Endothelial cell of umbilical vein (primary cell): ENCODE results near the gene VSTM2B. TPM values are rescaled to one million over a fixed set of nuclear protein-coding genes. Genes with fewer than 3 reads are reported as not detected.

Experiments used
- BruUV-seq: library from RNA; stranded (reverse); fragments of 400-500 nt; replicated peaks from 2 replicates; lab custom pipeline; 2021; lab: Mats Ljungman, UMichigan
- CTCF ChIA-PET: fragments of 300-600, 350-600 bp; sonication (Branson Sonifier 250); formaldehyde crosslinking; loops from one replicate; lab custom pipeline; 2021; ENCODE audit warnings: antibody characterized with exemption, inconsistent platforms; lab: Charles Lee
- POLR2A ChIA-PET: fragments of 300-600, 350-600 bp; sonication (Branson Sonifier 250); formaldehyde crosslinking; loops from one replicate; lab custom pipeline; 2021; ENCODE audit warnings: antibody characterized with exemption, inconsistent platforms; lab: Charles Lee
- DNase-seq: peaks from one replicate; pipeline ENCODE4 v3.0.0-alpha.2; 2011; ENCODE audit warnings: low read depth, low spot score
- FAIRE-seq: peaks from 2 replicates; lab custom pipeline; 2011; peaks lifted over from hg19 to GRCh38; lab: Jason Lieb, UNC
- H2AFZ ChIP-seq: 2 replicates; pipeline ENCODE4 v1.6.0; 2012; ENCODE audit warnings: low read depth, low read length, control low read depth, inconsistent platforms
- H3K27ac ChIP-seq: 2 replicates; pipeline ENCODE4 v1.5.1; 2011; ENCODE audit warnings: low read depth, mild to moderate bottlenecking, control low read depth, low read length, moderate library complexity; ENCODE audit not compliant: insufficient read depth
- H3K27me3 ChIP-seq, 2 experiments: 2 replicates each; pipeline versions ENCODE4 v1.6.0 to v1.6.1; 2011; ENCODE audit warnings: low read length in 2 of 2, mixed read lengths in 1 of 2; ENCODE audit not compliant: control insufficient read depth in 2 of 2, insufficient read depth in 2 of 2
- H3K36me3 ChIP-seq, 2 experiments: 2 replicates in 1 of 2; 3 replicates in 1 of 2; pipeline ENCODE4 v1.5.1; 2011; ENCODE audit warnings: low read length in 2 of 2, mild to moderate bottlenecking in 1 of 2, moderate library complexity in 1 of 2; ENCODE audit not compliant: control insufficient read depth in 2 of 2, insufficient read depth in 2 of 2; ENCODE audit errors: extremely low read depth in 1 of 2
- H3K4me1 ChIP-seq: 3 replicates; pipeline ENCODE4 v1.5.1; 2011; ENCODE audit warnings: mild to moderate bottlenecking, low read length; ENCODE audit not compliant: control insufficient read depth, insufficient read depth; ENCODE audit errors: extremely low read depth
- H3K4me2 ChIP-seq: 2 replicates; pipeline ENCODE4 v1.6.1; 2011; ENCODE audit warnings: low read length, control low read depth, mixed read lengths; ENCODE audit not compliant: insufficient read depth
- H3K4me3 ChIP-seq, 3 experiments: fragments of 200-600 bp in 1 of 3; sonication (generic), shearing (Covaris generic) in 1 of 3; replicated peaks in 1 of 3; 2 replicates each; pipeline ENCODE4 v1.5.1; 2011 to 2016; ENCODE audit warnings: control low read depth in 3 of 3, low read length in 3 of 3, mild to moderate bottlenecking in 2 of 3, inconsistent platforms in 1 of 3, low read depth in 1 of 3, moderate library complexity in 1 of 3; ENCODE audit not compliant: insufficient read depth in 1 of 3
- H3K79me2 ChIP-seq: 2 replicates; pipeline ENCODE4 v1.6.0; 2012; ENCODE audit warnings: low read length, inconsistent platforms; ENCODE audit not compliant: control insufficient read depth, insufficient read depth
- H3K9ac ChIP-seq: replicated peaks from 2 replicates; pipeline ENCODE3; 2011; ENCODE audit warnings: low read length, control low read depth; ENCODE audit not compliant: insufficient read depth; ENCODE audit errors: extremely low read depth
- H3K9me1 ChIP-seq: replicated peaks from 3 replicates; pipeline ENCODE4 v1.6.0; 2011; ENCODE audit warnings: mild to moderate bottlenecking, low read length; ENCODE audit not compliant: control insufficient read depth, insufficient read depth; ENCODE audit errors: extremely low read depth
- H3K9me3 ChIP-seq: replicated peaks from 2 replicates; pipeline ENCODE4 v1.5.1; 2012; ENCODE audit warnings: low read length, inconsistent platforms; ENCODE audit not compliant: control insufficient read depth, insufficient read depth
- H4K20me1 ChIP-seq: replicated peaks from 2 replicates; pipeline ENCODE3; 2011; ENCODE audit warnings: mild to moderate bottlenecking, low read length; ENCODE audit not compliant: control insufficient read depth, insufficient read depth; ENCODE audit errors: extremely low read depth
- CTCF ChIP-seq, 2 donors: IDR thresholded peaks; 1 replicate in 1 of 2; 2 replicates in 1 of 2; pipeline ENCODE4 v1.5.1; 2011; ENCODE audit warnings: low read length in 2 of 2, mild to moderate bottlenecking in 2 of 2, moderate library complexity in 2 of 2, control low read depth in 1 of 2, inconsistent platforms in 1 of 2, low read depth in 1 of 2; ENCODE audit not compliant: insufficient read depth in 1 of 2; ENCODE audit errors: extremely low read depth in 1 of 2
- EZH2 ChIP-seq: IDR thresholded peaks from 2 replicates; pipeline ENCODE4 v1.6.1; 2012; ENCODE audit warnings: borderline replicate concordance, low read depth, mild to moderate bottlenecking, moderate library complexity, low read length, inconsistent platforms; ENCODE audit not compliant: severe bottlenecking
- FOS ChIP-seq: IDR thresholded peaks from 2 replicates; pipeline ENCODE4 v1.6.1; 2011; ENCODE audit warnings: mild to moderate bottlenecking, low read length, moderate library complexity, borderline replicate concordance; ENCODE audit not compliant: insufficient read depth
- GATA2 ChIP-seq: IDR thresholded peaks from 2 replicates; pipeline ENCODE4 v1.7.0; 2011; ENCODE audit warnings: low read depth, mild to moderate bottlenecking, moderate library complexity, mixed read lengths, low read length; ENCODE audit not compliant: insufficient read length, insufficient read depth
- JUN ChIP-seq: IDR thresholded peaks from 2 replicates; pipeline ENCODE4 v1.6.1; 2011; ENCODE audit warnings: borderline replicate concordance, low read depth; ENCODE audit not compliant: insufficient read length, insufficient read depth
- MAX ChIP-seq: IDR thresholded peaks from 2 replicates; pipeline ENCODE4 v1.6.1; 2011; ENCODE audit not compliant: insufficient read depth, insufficient read length
- MYC ChIP-seq: IDR thresholded peaks from one replicate; pipeline ENCODE4 v1.6.1; 2011; ENCODE audit warnings: mild to moderate bottlenecking, low read depth, low read length
- POLR2A ChIP-seq: IDR thresholded peaks from 2 replicates; pipeline ENCODE4 v1.6.1; 2012; ENCODE audit warnings: low read depth, mild to moderate bottlenecking, control low read depth, low read length
- POLR2AphosphoS5 ChIP-seq: IDR thresholded peaks from 2 replicates; pipeline ENCODE4 v1.6.1; 2012; ENCODE audit warnings: low read depth, mild to moderate bottlenecking, control low read depth, low read length, moderate library complexity; ENCODE audit not compliant: insufficient read depth
- dilution Hi-C: fragments of 300-500 bp; cut with MboI; formaldehyde crosslinking; loops from one replicate; pipeline ENCODE4 v1.15.0; 2019; ENCODE audit warnings: low sequenced_read_pairs; ENCODE audit not compliant: extremely low pct_ligation_motif_present
- intact Hi-C: fragments of 100-400 bp; cut with micrococcal nuclease; formaldehyde crosslinking; loops from one replicate; pipeline ENCODE4 v1.10.0; 2022
- polyA plus RNA-seq, 4 experiments: library from polyadenylated mRNA; depleted of rRNA in 3 of 4; stranded (reverse) in 3 of 4; unstranded in 1 of 4; fragments of >200 nt; gene quantifications; 2 replicates each; pipeline versions ENCODE4 v1.2.1 to v1.2.3, GENCODE V29; 2011 to 2012; ENCODE audit warnings: missing spikeins in 1 of 4
- total RNA-seq: library from RNA; stranded (reverse); gene quantifications from 2 replicates; pipeline ENCODE4 v1.2.3, GENCODE V29; 2021

VSTM2B gene
- total and polyA plus RNA-seq, 2 donors (not counting 3 experiments of a cell fraction or from before 2014, with no cell fraction given): not detected

GRCh38 chr19:29492769-29493168 is 33.0 kb upstream of the VSTM2B start:
- peaks cover 2% of the 10 kb centered on the region for H3K9me3 ChIP-seq
- ChIA-PET POLR2A (no interaction called here), CTCF (interaction anchor here (1.1 kb wide), 1 partner anchor 11 kb away, joined by 4 read pairs; no protein-coding TSS in a partner anchor)
- H3K36me3 ChIP-seq: no peaks in the 10 kb centered on the region
- no peak overlapping the region for H3K27ac ChIP-seq
- no peaks in the 10 kb centered on the region for H3K79me2 ChIP-seq
- H4K20me1 ChIP-seq: no peaks in the 10 kb centered on the region
- intact Hi-C loops (no loop called here), dilution Hi-C loops (no loop called here)
- H2AFZ ChIP-seq: no peak overlapping the region
- H3K27me3 ChIP-seq: no peaks in the 10 kb centered on the region
- TF ChIP-seq MAX: no peak
- no peak overlapping the region for H3K4me2 ChIP-seq
- H3K4me1 ChIP-seq: no peaks in the 10 kb centered on the region
- DNase-seq (no peak), FAIRE-seq (no peak)
- no peak overlapping the region for H3K4me3 ChIP-seq
- no peak overlapping the region for H3K9ac ChIP-seq
- no TSS peak for BruUV-seq
- H3K9me1 ChIP-seq: no peaks in the 10 kb centered on the region

GRCh38 chr19:29495091-29495490 is 30.7 kb upstream of the VSTM2B start:
- no peak for FAIRE-seq
- peaks cover 2% of the 10 kb centered on the region for H3K9me3 ChIP-seq
- CTCF ChIA-PET: no interaction called here
- H4K20me1 ChIP-seq: no peaks in the 10 kb centered on the region
- no peak for TF ChIP-seq CTCF (IDR thresholded peaks at IDR 0.05; ENCODE audit: extremely low read depth in 1 of 2, insufficient read depth in 1 of 2, low read depth in 1 of 2, low read length in 2 of 2)
- no peak for TF ChIP-seq FOS
- no peak for TF ChIP-seq GATA2
- TF ChIP-seq POLR2AphosphoS5: no peak
- TF ChIP-seq MYC: no peak
- TF ChIP-seq JUN: no peak
- TF ChIP-seq EZH2: no peak
- no peak for TF ChIP-seq POLR2A
- TF ChIP-seq MAX: no peak
- no peak overlapping the region for H2AFZ ChIP-seq
- no peaks in the 10 kb centered on the region for H3K4me1 ChIP-seq
- no peak overlapping the region for H3K27ac ChIP-seq
- H3K9ac ChIP-seq: no peak overlapping the region
- intact Hi-C loops (no loop called here), dilution Hi-C loops (no loop called here)
- H3K27me3 ChIP-seq: no peaks in the 10 kb centered on the region
- H3K4me3 ChIP-seq: no peak overlapping the region
- BruUV-seq: no TSS peak
- H3K36me3 ChIP-seq: no peaks in the 10 kb centered on the region
- no peak for DNase-seq
- POLR2A ChIA-PET: no interaction called here
- H3K4me2 ChIP-seq: no peak overlapping the region
- no peaks in the 10 kb centered on the region for H3K9me1 ChIP-seq
- H3K79me2 ChIP-seq: no peaks in the 10 kb centered on the region
